ENCODE measurements around the gene CCDC78.
"Not testable (repeated sequence)": the region's sequence is repeated elsewhere in the genome, so short reads cannot be mapped to it uniquely, and the experiment has no call there.

CCDC78 gene

DNA sequence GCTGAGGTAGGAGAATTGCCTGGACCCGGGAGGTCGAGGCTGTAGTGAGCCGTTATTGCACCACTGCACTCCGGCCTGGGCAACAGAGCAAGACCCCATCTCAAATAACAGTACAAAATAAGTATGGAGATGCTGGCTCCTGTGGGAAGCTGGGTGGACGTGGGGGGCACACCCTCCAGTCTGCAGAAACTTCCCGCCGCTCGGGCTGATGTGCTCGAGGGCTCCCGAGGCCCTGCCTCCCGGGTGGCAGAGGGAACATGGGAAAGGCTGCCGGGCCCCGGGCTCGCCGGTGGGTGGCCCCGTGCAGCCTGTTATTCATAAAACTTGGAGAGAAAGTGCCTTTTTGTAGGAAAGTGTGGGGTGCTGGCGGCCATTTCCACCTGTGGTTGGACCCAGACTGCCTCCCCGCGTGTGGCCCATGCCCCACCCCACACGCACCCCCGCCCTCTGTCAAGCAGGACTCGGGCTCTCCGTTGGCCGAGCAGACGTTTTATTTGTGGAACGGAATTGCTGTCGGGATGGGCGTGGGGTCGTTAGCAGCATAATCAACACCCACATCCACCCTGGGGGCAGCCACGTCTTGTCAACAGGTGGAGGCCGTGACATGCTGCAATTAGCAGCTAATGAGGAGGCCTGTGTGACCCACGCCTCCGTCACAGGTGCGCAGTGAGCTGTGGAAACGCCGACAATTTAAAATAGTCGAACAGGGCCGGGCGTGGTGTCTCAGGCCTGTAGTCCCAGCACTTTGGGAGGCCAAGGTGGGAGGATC is 21.9 kb upstream of the CCDC78 start:
- Histone ChIP-seq H3K36me3 (ENCODE audit: control insufficient read depth, insufficient read depth, low read length) (no peaks in the 10 kb centered on the region), H3K27me3 (ENCODE audit: control insufficient read depth, insufficient read depth, low read length) (peaks cover 7% of the 10 kb centered on the region; the same call in 1 of the 2 replicates), H3K4me1 (ENCODE audit: control insufficient read depth, insufficient read depth, low read length) (peaks cover 19% of the 10 kb centered on the region), H3K9me3 (ENCODE audit: control insufficient read depth, insufficient read depth, low read depth, low read length) (no peaks in the 10 kb centered on the region), H3K9ac (ENCODE audit: low read length) (no peak overlapping the region), H3K27ac (ENCODE audit: low read depth, low read length) (no peak overlapping the region), H3K4me3 (ENCODE audit: low read depth, low read length) (no peak overlapping the region)

DNA sequence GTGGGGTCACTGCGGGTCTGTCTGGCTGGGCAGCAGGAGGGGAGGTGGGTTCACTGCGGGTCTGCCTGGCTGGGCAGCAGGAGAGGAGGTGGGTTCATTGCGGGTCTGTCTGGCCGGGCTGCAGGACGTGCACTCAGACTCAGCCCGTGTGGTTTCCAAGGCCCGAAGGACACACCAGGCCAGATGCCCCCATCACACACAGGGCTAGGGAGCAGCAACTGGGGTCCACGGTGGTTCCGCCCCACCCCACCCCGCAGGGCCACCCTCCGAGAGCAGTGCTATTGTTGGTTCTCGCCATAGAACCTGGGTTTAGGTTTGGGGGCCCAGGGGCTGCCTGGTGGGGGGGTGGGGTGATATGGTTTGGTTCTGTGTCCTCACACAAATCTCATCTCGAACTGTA is 20.4 kb upstream of the CCDC78 start:
- peaks cover 11% of the 10 kb centered on the region for H3K4me1 ChIP-seq (ENCODE audit: control insufficient read depth, insufficient read depth, low read length)
- no peak overlapping the region for H3K4me3 ChIP-seq (ENCODE audit: low read depth, low read length)
- H3K27me3 ChIP-seq (ENCODE audit: control insufficient read depth, insufficient read depth, low read length) = 0 out of 2 replicates have a peak, but pooled peaks cover under 1% of the 10 kb centered on the region
- no peaks in the 10 kb centered on the region for H3K36me3 ChIP-seq (ENCODE audit: control insufficient read depth, insufficient read depth, low read length)
- no peaks in the 10 kb centered on the region for H3K9me3 ChIP-seq (ENCODE audit: control insufficient read depth, insufficient read depth, low read depth, low read length)
- no peak overlapping the region for H3K9ac ChIP-seq (ENCODE audit: low read length)
- H3K27ac ChIP-seq (ENCODE audit: low read depth, low read length) = no peak overlapping the region

DNA sequence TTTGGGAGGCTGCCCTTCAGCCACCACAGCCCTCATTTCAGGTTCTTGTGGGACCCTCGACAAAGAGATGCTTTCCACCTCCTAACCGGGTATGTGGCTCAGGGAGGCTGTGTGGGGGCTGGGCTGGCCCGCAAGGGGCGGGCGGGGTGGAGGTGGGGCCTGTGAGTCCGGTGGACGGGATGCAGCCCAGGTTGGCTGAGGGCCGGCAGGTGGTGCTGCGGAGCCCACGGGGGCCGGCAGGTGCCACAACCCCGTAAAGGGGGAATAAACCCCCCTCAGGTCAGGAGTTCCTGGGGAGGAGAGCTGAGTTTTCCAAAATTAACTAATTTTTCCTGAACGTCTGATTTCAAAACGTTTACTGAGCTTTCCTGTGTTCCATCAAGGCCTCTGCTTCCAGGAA is 19.5 kb upstream of the CCDC78 start:
- no peak overlapping the region for H3K27ac ChIP-seq (ENCODE audit: low read depth, low read length)
- no peaks in the 10 kb centered on the region for H3K27me3 ChIP-seq (ENCODE audit: control insufficient read depth, insufficient read depth, low read length)
- no peaks in the 10 kb centered on the region for H3K9me3 ChIP-seq (ENCODE audit: control insufficient read depth, insufficient read depth, low read depth, low read length)
- H3K36me3 ChIP-seq (ENCODE audit: control insufficient read depth, insufficient read depth, low read length) = no peaks in the 10 kb centered on the region
- no peak overlapping the region for H3K4me3 ChIP-seq (ENCODE audit: low read depth, low read length)
- H3K4me1 ChIP-seq (ENCODE audit: control insufficient read depth, insufficient read depth, low read length) = peaks cover 2% of the 10 kb centered on the region
- no peak overlapping the region for H3K9ac ChIP-seq (ENCODE audit: low read length)

GRCh38 chr16:743794-744500 is 17.7 kb upstream of the CCDC78 start:
- Histone ChIP-seq H3K4me1 (ENCODE audit: control insufficient read depth, insufficient read depth, low read length) (peaks cover 4% of the 10 kb centered on the region; the same call in 1 of the 2 replicates), H3K9ac (ENCODE audit: low read length) (no peak overlapping the region), H3K27me3 (ENCODE audit: control insufficient read depth, insufficient read depth, low read length) (no peaks in the 10 kb centered on the region), H3K36me3 (ENCODE audit: control insufficient read depth, insufficient read depth, low read length) (no peaks in the 10 kb centered on the region), H3K27ac (ENCODE audit: low read depth, low read length) (no peak overlapping the region), H3K9me3 (ENCODE audit: control insufficient read depth, insufficient read depth, low read depth, low read length) (no peaks in the 10 kb centered on the region), H3K4me3 (ENCODE audit: low read depth, low read length) (no peak overlapping the region)

DNA sequence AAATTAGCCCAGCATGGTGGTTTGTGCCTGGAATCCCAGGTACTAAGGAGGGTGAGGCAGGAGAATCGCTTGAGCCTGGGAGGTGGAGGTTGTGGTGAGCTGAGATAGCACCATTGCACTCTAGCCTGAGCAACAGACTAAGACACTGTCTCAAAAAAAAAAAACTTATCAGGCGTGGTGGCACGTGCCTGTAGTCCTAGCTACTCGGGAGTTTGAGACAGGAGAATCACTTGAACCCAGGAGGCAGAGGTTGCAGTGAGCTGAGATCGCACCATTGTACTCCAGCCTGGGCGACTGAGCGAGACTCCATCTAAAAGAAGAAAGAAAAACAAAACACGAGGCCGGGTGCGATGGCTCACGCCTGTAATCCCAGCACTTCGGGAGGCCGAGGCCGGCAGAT is 16.7 kb upstream of the CCDC78 start:
- not testable (repeated sequence) for H3K4me3 ChIP-seq (ENCODE audit: low read depth, low read length); H3K9ac ChIP-seq (ENCODE audit: low read length); H3K4me1 ChIP-seq (ENCODE audit: control insufficient read depth, insufficient read depth, low read length)

GRCh38 chr16:741986-742629 is 15.9 kb upstream of the CCDC78 start:
- Histone ChIP-seq H3K36me3 (ENCODE audit: control insufficient read depth, insufficient read depth, low read length) (peaks cover 4% of the 10 kb centered on the region; the same call in 1 of the 2 replicates), H3K27me3 (ENCODE audit: control insufficient read depth, insufficient read depth, low read length) (no peaks in the 10 kb centered on the region), H3K9ac (ENCODE audit: low read length) (no peak overlapping the region), H3K27ac (ENCODE audit: low read depth, low read length) (no peak overlapping the region), H3K4me3 (ENCODE audit: low read depth, low read length) (no peak overlapping the region), H3K4me1 (ENCODE audit: control insufficient read depth, insufficient read depth, low read length) (peaks cover 11% of the 10 kb centered on the region), H3K9me3 (ENCODE audit: control insufficient read depth, insufficient read depth, low read depth, low read length) (no peaks in the 10 kb centered on the region)

More for the DNA sequence above, 16.7 kb upstream of the CCDC78 start:
- H3K36me3 ChIP-seq (ENCODE audit: control insufficient read depth, insufficient read depth, low read length); H3K9me3 ChIP-seq (ENCODE audit: control insufficient read depth, insufficient read depth, low read depth, low read length); H3K27ac ChIP-seq (ENCODE audit: low read depth, low read length); H3K27me3 ChIP-seq (ENCODE audit: control insufficient read depth, insufficient read depth, low read length): not testable (repeated sequence)

- peak within 1 kb of the TSS; percentile 87 for H3K27ac ChIP-seq (ENCODE audit: low read depth, low read length)
- H3K9ac ChIP-seq (ENCODE audit: low read length) = peak within 1 kb of the TSS; percentile 83
- H3K9me3 ChIP-seq (ENCODE audit: control insufficient read depth, insufficient read depth, low read depth, low read length) = no peaks in the 10 kb centered on the region
- peak within 1 kb of the TSS; percentile 97 for H3K4me3 ChIP-seq (ENCODE audit: low read depth, low read length)
- H3K4me1 ChIP-seq (ENCODE audit: control insufficient read depth, insufficient read depth, low read length) = peaks cover 11% of the 10 kb centered on the region
- H3K36me3 ChIP-seq (ENCODE audit: control insufficient read depth, insufficient read depth, low read length) = peaks cover 14% of the 10 kb centered on the region
- no peaks in the 10 kb centered on the region for H3K27me3 ChIP-seq (ENCODE audit: control insufficient read depth, insufficient read depth, low read length)
These were observed 14.7 kb upstream of the CCDC78 start, which contains the start of gene CIAO3 for GRCh38 chr16:740764-741505. TSS of gene CIAO3 (minus strand) at chr16:740997. CDS start at chr16:740985, 12 bp downstream.

DNA sequence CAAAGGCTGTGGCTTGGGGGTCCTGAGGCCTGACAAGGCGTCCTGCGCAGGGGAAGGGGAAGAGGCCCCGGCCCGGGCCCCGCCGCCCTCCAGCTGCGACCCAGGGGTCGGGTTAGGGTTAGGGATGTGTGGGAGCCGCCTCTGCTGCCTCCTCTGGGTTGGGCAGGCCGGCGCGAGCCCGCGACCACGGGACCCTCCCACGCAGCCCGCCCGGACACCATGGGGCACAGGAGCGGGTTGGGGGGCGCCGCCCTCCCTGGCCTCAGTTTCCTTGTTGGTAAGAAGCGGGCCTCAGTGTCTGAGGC is 14.2 kb upstream of the CCDC78 start:
- peak overlapping the region; percentile 97 for H3K4me3 ChIP-seq (ENCODE audit: low read depth, low read length)
- H3K4me1 ChIP-seq (ENCODE audit: control insufficient read depth, insufficient read depth, low read length) = peaks cover 11% of the 10 kb centered on the region
- peak overlapping the region; percentile 56 for H3K9ac ChIP-seq (ENCODE audit: low read length)
- peak overlapping the region; percentile 82 for H3K27ac ChIP-seq (ENCODE audit: low read depth, low read length)
- H3K9me3 ChIP-seq (ENCODE audit: control insufficient read depth, insufficient read depth, low read depth, low read length) = no peaks in the 10 kb centered on the region
- H3K36me3 ChIP-seq (ENCODE audit: control insufficient read depth, insufficient read depth, low read length) = peaks cover 19% of the 10 kb centered on the region
- no peaks in the 10 kb centered on the region for H3K27me3 ChIP-seq (ENCODE audit: control insufficient read depth, insufficient read depth, low read length)

- Histone ChIP-seq H3K4me1 (ENCODE audit: control insufficient read depth, insufficient read depth, low read length) (peaks cover 11% of the 10 kb centered on the region), H3K27ac (ENCODE audit: low read depth, low read length) (no peak overlapping the region), H3K27me3 (ENCODE audit: control insufficient read depth, insufficient read depth, low read length) (no peaks in the 10 kb centered on the region), H3K9me3 (ENCODE audit: control insufficient read depth, insufficient read depth, low read depth, low read length) (no peaks in the 10 kb centered on the region), H3K9ac (ENCODE audit: low read length) (peak overlapping the region; percentile 56), H3K4me3 (ENCODE audit: low read depth, low read length) (peak overlapping the region; percentile 97), H3K36me3 (ENCODE audit: control insufficient read depth, insufficient read depth, low read length) (peaks cover 25% of the 10 kb centered on the region)
These were observed 13.6 kb upstream of the CCDC78 start for GRCh38 chr16:739560-740458.

DNA sequence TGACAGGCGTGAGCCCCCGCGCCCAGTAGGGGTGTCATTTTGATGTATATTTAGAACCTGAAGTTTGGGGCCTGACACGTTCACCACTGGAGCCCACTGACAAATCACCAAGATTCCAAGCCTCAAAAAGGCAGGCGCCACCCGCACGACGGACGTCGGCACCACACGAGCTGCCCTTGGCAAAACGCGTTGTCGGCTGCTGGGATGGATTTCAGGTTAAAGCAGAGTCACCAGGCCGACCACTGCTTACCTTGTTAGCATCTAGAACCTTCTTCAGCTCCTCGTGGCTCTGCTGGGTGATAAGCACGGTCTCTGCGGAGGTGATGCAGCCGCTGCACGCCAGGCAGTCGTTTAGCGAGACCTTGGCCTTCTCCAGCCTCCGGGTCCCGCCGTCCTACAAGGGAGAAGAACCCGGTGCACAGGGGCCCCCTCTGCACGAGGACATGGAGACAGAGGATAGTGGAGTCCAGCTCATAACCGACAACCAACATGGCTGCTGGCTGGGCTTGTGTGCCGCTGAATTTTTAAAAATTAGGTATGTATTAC is 10.8 kb upstream of the CCDC78 start:
- no peak overlapping the region; the same call in 1 of the 2 replicates for H3K4me3 ChIP-seq (ENCODE audit: low read depth, low read length)
- H3K9ac ChIP-seq (ENCODE audit: low read length) = peak overlapping the region; percentile 6
- no peak overlapping the region for H3K27ac ChIP-seq (ENCODE audit: low read depth, low read length)

More for the DNA sequence above, 10.8 kb upstream of the CCDC78 start:
- Histone ChIP-seq H3K9me3 (ENCODE audit: control insufficient read depth, insufficient read depth, low read depth, low read length) (no peaks in the 10 kb centered on the region), H3K27me3 (ENCODE audit: control insufficient read depth, insufficient read depth, low read length) (no peaks in the 10 kb centered on the region), H3K4me1 (ENCODE audit: control insufficient read depth, insufficient read depth, low read length) (peaks cover 11% of the 10 kb centered on the region), H3K36me3 (ENCODE audit: control insufficient read depth, insufficient read depth, low read length) (peaks cover 41% of the 10 kb centered on the region)

All from HUES6 (cell line).